ENCODE measurements around the gene ITFG1.

The ITFG1 gene

DNA sequence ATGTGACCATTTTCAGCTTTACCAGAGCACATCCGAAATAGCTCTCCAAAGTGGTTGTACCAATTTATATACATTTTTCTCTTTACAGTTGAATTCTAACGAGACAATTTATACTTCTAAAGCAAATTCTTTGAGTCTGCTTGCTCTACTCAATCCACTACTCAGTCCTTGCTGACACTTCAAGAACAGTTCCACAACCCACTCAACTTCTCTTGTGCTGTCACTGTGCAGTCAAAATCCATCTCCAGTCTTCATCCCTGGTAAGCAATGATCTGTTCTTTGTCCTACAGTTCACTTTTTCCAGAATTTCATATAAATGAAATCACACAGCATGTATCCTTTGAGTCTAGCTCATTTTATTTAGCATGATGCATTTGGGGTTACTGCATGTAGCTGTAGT lies 347.7 kb downstream of the ITFG1 start:
- no peak for FAIRE-seq
- DNase-seq (ENCODE audit: low spot score), result no peak

DNA sequence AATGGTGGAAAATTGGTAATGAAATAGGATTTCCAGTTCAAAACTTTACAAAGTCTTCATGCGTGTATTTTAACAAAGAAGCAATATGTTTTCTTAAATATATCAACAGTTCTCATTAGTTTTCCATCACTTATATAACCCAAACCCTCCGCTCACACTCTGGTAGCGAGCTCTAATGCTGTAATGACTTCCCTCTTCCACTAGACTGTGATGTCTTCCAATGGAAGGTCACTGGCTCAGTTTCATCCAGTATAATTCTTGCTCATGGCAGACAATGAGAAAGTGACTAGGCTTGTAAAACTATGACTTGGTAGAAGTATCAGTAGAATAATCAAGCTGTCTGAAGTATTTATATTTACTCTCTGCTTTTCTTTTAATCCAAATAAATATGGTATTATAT lies 349.9 kb downstream of the ITFG1 start:
- no peak for DNase-seq (ENCODE audit: low spot score)
- no peak for FAIRE-seq

- FAIRE-seq (no peak), DNase-seq (ENCODE audit: low spot score) (no peak)
Observed at GRCh38 chr16:47109361-47109760, 351.5 kb downstream of the ITFG1 start.
